ENCODE data around the gene TMEM51.

Gene TMEM51

GRCh38 chr1:15236746-15237145 is 83.2 kb downstream of the TMEM51 start:
- Histone ChIP-seq H3K36me3 (ENCODE audit: insufficient read depth, low read length) (no peaks in the 10 kb centered on the region), H3K27ac (no peak overlapping the region), H3K9ac (ENCODE audit: insufficient read length) (no peak overlapping the region), H3K9me3 (ENCODE audit: low read depth, low read length) (no peaks in the 10 kb centered on the region), H3K4me3 (no peak overlapping the region)
- DNase-seq (ENCODE audit: low read depth, low spot score), result no peak
- no peak for TF ChIP-seq EZH2 (IDR thresholded peaks at IDR 0.05)
- TF ChIP-seq FOXP2 (optimal IDR thresholded peaks at IDR 0.05; ENCODE audit: control extremely low read depth, extremely low read length, insufficient read depth), result no peak
- no peak for TF ChIP-seq POLR2AphosphoS5 (IDR thresholded peaks at IDR 0.05; ENCODE audit: borderline replicate concordance, low read depth, low read length)

GRCh38 chr1:15238789-15239188 is 85.2 kb downstream of the TMEM51 start:
- TF ChIP-seq POLR2AphosphoS5 (IDR thresholded peaks at IDR 0.05; ENCODE audit: borderline replicate concordance, low read depth, low read length) (no peak), FOXP2 (optimal IDR thresholded peaks at IDR 0.05; ENCODE audit: control extremely low read depth, extremely low read length, insufficient read depth) (no peak), EZH2 (IDR thresholded peaks at IDR 0.05) (no peak)
- H3K27ac ChIP-seq, result no peak overlapping the region
- no peaks in the 10 kb centered on the region for H3K9me3 ChIP-seq (ENCODE audit: low read depth, low read length)
- H3K36me3 ChIP-seq (ENCODE audit: insufficient read depth, low read length), result no peaks in the 10 kb centered on the region
- H3K4me3 ChIP-seq, result no peak overlapping the region
- no peak overlapping the region for H3K9ac ChIP-seq (ENCODE audit: insufficient read length)
- DNase-seq (ENCODE audit: low read depth, low spot score), result no peak

- no peak overlapping the region for H3K27ac ChIP-seq
- DNase-seq (ENCODE audit: low read depth, low spot score), result no peak
- no peak overlapping the region for H3K4me3 ChIP-seq
- H3K9me3 ChIP-seq (ENCODE audit: low read depth, low read length), result no peaks in the 10 kb centered on the region
- TF ChIP-seq FOXP2 (optimal IDR thresholded peaks at IDR 0.05; ENCODE audit: control extremely low read depth, extremely low read length, insufficient read depth), result no peak
- TF ChIP-seq EZH2 (IDR thresholded peaks at IDR 0.05), result no peak
- TF ChIP-seq POLR2AphosphoS5 (IDR thresholded peaks at IDR 0.05; ENCODE audit: borderline replicate concordance, low read depth, low read length), result no peak
- no peak overlapping the region for H3K9ac ChIP-seq (ENCODE audit: insufficient read length)
- no peaks in the 10 kb centered on the region for H3K36me3 ChIP-seq (ENCODE audit: insufficient read depth, low read length)
Measured at GRCh38 chr1:15242766-15243165, 89.2 kb downstream of the TMEM51 start.

GRCh38 chr1:15243275-15244043 is 89.9 kb downstream of the TMEM51 start:
- Histone ChIP-seq H3K4me3 (no peak overlapping the region), H3K27ac (no peak overlapping the region), H3K36me3 (ENCODE audit: insufficient read depth, low read length) (no peaks in the 10 kb centered on the region), H3K9ac (ENCODE audit: insufficient read length) (no peak overlapping the region), H3K9me3 (ENCODE audit: low read depth, low read length) (no peaks in the 10 kb centered on the region)
- DNase-seq (ENCODE audit: low read depth, low spot score), result no peak
- TF ChIP-seq POLR2AphosphoS5 (IDR thresholded peaks at IDR 0.05; ENCODE audit: borderline replicate concordance, low read depth, low read length), result no peak
- TF ChIP-seq EZH2 (IDR thresholded peaks at IDR 0.05), result no peak
- no peak for TF ChIP-seq FOXP2 (optimal IDR thresholded peaks at IDR 0.05; ENCODE audit: control extremely low read depth, extremely low read length, insufficient read depth)

- H3K27ac ChIP-seq, result no peak overlapping the region
- no peak for TF ChIP-seq FOXP2 (optimal IDR thresholded peaks at IDR 0.05; ENCODE audit: control extremely low read depth, extremely low read length, insufficient read depth)
- TF ChIP-seq POLR2AphosphoS5 (IDR thresholded peaks at IDR 0.05; ENCODE audit: borderline replicate concordance, low read depth, low read length), result no peak
- no peak for TF ChIP-seq EZH2 (IDR thresholded peaks at IDR 0.05)
- H3K36me3 ChIP-seq (ENCODE audit: insufficient read depth, low read length), result no peaks in the 10 kb centered on the region
- no peak overlapping the region for H3K9ac ChIP-seq (ENCODE audit: insufficient read length)
- no peak for DNase-seq (ENCODE audit: low read depth, low spot score)
- no peak overlapping the region for H3K4me3 ChIP-seq
- H3K9me3 ChIP-seq (ENCODE audit: low read depth, low read length), result no peaks in the 10 kb centered on the region
Measured at GRCh38 chr1:15244813-15245212, 91.3 kb downstream of the TMEM51 start.

- Histone ChIP-seq H3K27ac (no peak overlapping the region), H3K36me3 (ENCODE audit: insufficient read depth, low read length) (no peaks in the 10 kb centered on the region), H3K4me3 (no peak overlapping the region), H3K9me3 (ENCODE audit: low read depth, low read length) (no peaks in the 10 kb centered on the region), H3K9ac (ENCODE audit: insufficient read length) (no peak overlapping the region)
- no peak for DNase-seq (ENCODE audit: low read depth, low spot score)
- TF ChIP-seq FOXP2 (optimal IDR thresholded peaks at IDR 0.05; ENCODE audit: control extremely low read depth, extremely low read length, insufficient read depth), result no peak
Measured at GRCh38 chr1:15245593-15246360, 92.2 kb downstream of the TMEM51 start.

GRCh38 chr1:15246960-15247614 is 93.5 kb downstream of the TMEM51 start, which contains the start of gene FHAD1:
Gene FHAD1, plus strand, starts transcription at chr1:15247223. Its CDS starts 4,562 bp downstream, at chr1:15251785.
- no peak for TF ChIP-seq FOXP2 (optimal IDR thresholded peaks at IDR 0.05; ENCODE audit: control extremely low read depth, extremely low read length, insufficient read depth)
- no peak for TF ChIP-seq EZH2 (IDR thresholded peaks at IDR 0.05)
- TF ChIP-seq POLR2AphosphoS5 (IDR thresholded peaks at IDR 0.05; ENCODE audit: borderline replicate concordance, low read depth, low read length), result no peak
- Histone ChIP-seq H3K36me3 (ENCODE audit: insufficient read depth, low read length) (no peaks in the 10 kb centered on the region), H3K9me3 (ENCODE audit: low read depth, low read length) (no peaks in the 10 kb centered on the region), H3K4me3 (peak within 1 kb of the TSS; percentile 59), H3K9ac (ENCODE audit: insufficient read length) (no peak within 1 kb of the TSS), H3K27ac (no peak within 1 kb of the TSS)
- DNase-seq (ENCODE audit: low read depth, low spot score), result no peak

- TF ChIP-seq FOXP2 (optimal IDR thresholded peaks at IDR 0.05; ENCODE audit: control extremely low read depth, extremely low read length, insufficient read depth) (no peak), EZH2 (IDR thresholded peaks at IDR 0.05) (no peak)
- no peak overlapping the region for H3K9ac ChIP-seq (ENCODE audit: insufficient read length)
- no peaks in the 10 kb centered on the region for H3K9me3 ChIP-seq (ENCODE audit: low read depth, low read length)
- H3K36me3 ChIP-seq (ENCODE audit: insufficient read depth, low read length), result no peaks in the 10 kb centered on the region
- H3K27ac ChIP-seq, result no peak overlapping the region
- no peak overlapping the region for H3K4me3 ChIP-seq
- no peak for DNase-seq (ENCODE audit: low read depth, low spot score)
Measured at GRCh38 chr1:15248216-15248615, 94.7 kb downstream of the TMEM51 start.

Measured in SK-N-MC (cell line).